H1 (cell line): ENCODE measurements around the gene GPSM1. TPM values are rescaled to one million over a fixed set of nuclear protein-coding genes. Genes with fewer than 3 reads are reported as not detected.

Source experiments
- CTCF ChIA-PET: fragments of 300-600 bp; sonication (Branson Sonifier 250); formaldehyde crosslinking; loops from one replicate; lab custom pipeline; 2021; ENCODE audit not compliant: partially characterized antibody; lab: Charles Lee
- POLR2A ChIA-PET: fragments of 300-600 bp; sonication (Branson Sonifier 250); formaldehyde crosslinking; loops from one replicate; lab custom pipeline; 2021; ENCODE audit warnings: inconsistent platforms; ENCODE audit not compliant: partially characterized antibody; lab: Charles Lee
- DNase-seq, 2 experiments: peaks; one replicate each; pipeline versions ENCODE4 v3.0.0 to v3.0.0-alpha.2; 2010 to 2022; ENCODE audit warnings: low spot score in 2 of 2, low read depth in 1 of 2, mixed read lengths in 1 of 2
- FAIRE-seq: peaks from 2 replicates; lab custom pipeline; 2011; peaks lifted over from hg19 to GRCh38; lab: Jason Lieb, UNC
- H2AFZ ChIP-seq: 2 replicates; pipeline ENCODE4 v1.8.1; 2012; ENCODE audit warnings: low read length, inconsistent platforms
- H2AK5ac ChIP-seq: 2 replicates; pipeline ENCODE4 v1.6.1; 2013; ENCODE audit warnings: low read depth, low read length
- H2BK120ac ChIP-seq: replicated peaks from 2 replicates; pipeline ENCODE3; 2013; ENCODE audit warnings: low read depth, low read length, inconsistent platforms
- H2BK12ac ChIP-seq: 2 replicates; pipeline ENCODE4 v1.6.1; 2013; ENCODE audit warnings: low read depth, low read length
- H2BK15ac ChIP-seq: 2 replicates; pipeline ENCODE4 v1.6.1; 2013; ENCODE audit warnings: low read length
- H2BK20ac ChIP-seq: 2 replicates; pipeline ENCODE4 v1.6.1; 2013; ENCODE audit warnings: low read length
- H2BK5ac ChIP-seq: 2 replicates; pipeline ENCODE4 v1.6.1; 2013; ENCODE audit warnings: low read depth, low read length
- H3K14ac ChIP-seq: 2 replicates; pipeline ENCODE4 v1.6.1; 2013; ENCODE audit warnings: inconsistent platforms; ENCODE audit not compliant: insufficient read length
- H3K18ac ChIP-seq: 2 replicates; pipeline ENCODE4 v1.6.1; 2013; ENCODE audit warnings: low read length; ENCODE audit errors: extremely low read depth
- H3K23ac ChIP-seq: 2 replicates; pipeline ENCODE4 v1.6.1; 2013; ENCODE audit warnings: inconsistent platforms; ENCODE audit not compliant: insufficient read length
- H3K23me2 ChIP-seq: 2 replicates; pipeline ENCODE4 v1.6.1; 2013; ENCODE audit warnings: low read depth, low read length
- H3K27ac ChIP-seq: 2 replicates; pipeline ENCODE4 v1.6.1; 2011; ENCODE audit warnings: low read depth, low read length, inconsistent platforms
- H3K27me3 ChIP-seq, 4 experiments: replicated peaks in 1 of 4; 1 replicate in 1 of 4; 2 replicates in 3 of 4; pipeline versions ENCODE4 v1.6.1 to v1.8.1; 2011 to 2013; ENCODE audit warnings: low read length in 3 of 4, mild to moderate bottlenecking in 3 of 4, inconsistent platforms in 2 of 4, mixed read lengths in 2 of 4, moderate library complexity in 1 of 4; ENCODE audit not compliant: control insufficient read depth in 3 of 4, insufficient read depth in 3 of 4; ENCODE audit errors: extremely low read depth in 1 of 4
- H3K36me3 ChIP-seq, 4 experiments: 2 replicates each; pipeline versions ENCODE4 v1.6.1 to v1.8.1; 2011 to 2013; ENCODE audit warnings: mild to moderate bottlenecking in 4 of 4, low read length in 3 of 4, moderate library complexity in 2 of 4, control low read depth in 1 of 4, inconsistent platforms in 1 of 4; ENCODE audit not compliant: insufficient read depth in 4 of 4, control insufficient read depth in 2 of 4
- H3K4ac ChIP-seq: replicated peaks from 2 replicates; pipeline ENCODE3; 2013; ENCODE audit warnings: low read length, low read depth, mixed read lengths, inconsistent platforms; ENCODE audit not compliant: insufficient read length
- H3K4me1 ChIP-seq, 4 experiments: replicated peaks in 1 of 4; 1 replicate in 1 of 4; 2 replicates in 3 of 4; pipeline versions ENCODE4 v1.6.1 to v1.8.1; 2011 to 2013; ENCODE audit warnings: low read length in 3 of 4, inconsistent platforms in 2 of 4, mixed read lengths in 1 of 4; ENCODE audit not compliant: insufficient read depth in 4 of 4, control insufficient read depth in 3 of 4
- H3K4me2 ChIP-seq, 2 experiments: 2 replicates each; pipeline versions ENCODE4 v1.6.1 to v1.8.1; 2011 to 2013; ENCODE audit warnings: low read depth in 2 of 2, low read length in 2 of 2, control low read depth in 1 of 2, inconsistent platforms in 1 of 2, mild to moderate bottlenecking in 1 of 2; ENCODE audit not compliant: insufficient read depth in 1 of 2
- H3K4me3 ChIP-seq, 4 experiments: fragments of 200-600, 300-600 bp in 1 of 4; sonication (generic), shearing (Covaris generic), sonication (Bioruptor Twin) in 1 of 4; 2 replicates each; pipeline versions ENCODE4 v1.5.1 to v1.8.1; 2011 to 2016; ENCODE audit warnings: low read length in 4 of 4, low read depth in 3 of 4, control low read depth in 2 of 4, inconsistent platforms in 2 of 4, mild to moderate bottlenecking in 2 of 4, mixed read lengths in 1 of 4, moderate library complexity in 1 of 4; ENCODE audit not compliant: insufficient read depth in 2 of 4; ENCODE audit errors: extremely low read depth in 1 of 4
- H3K56ac ChIP-seq: replicated peaks from 2 replicates; pipeline ENCODE3; 2013; ENCODE audit warnings: low read depth, mild to moderate bottlenecking, mixed read lengths, low read length, inconsistent platforms; ENCODE audit not compliant: insufficient read length
- H3K79me1 ChIP-seq: 2 replicates; pipeline ENCODE4 v1.6.1; 2013; ENCODE audit warnings: low read depth, low read length, control low read depth
- H3K79me2 ChIP-seq, 2 experiments: 2 replicates each; pipeline versions ENCODE4 v1.6.1 to v1.8.1; 2012 to 2013; ENCODE audit warnings: low read length in 2 of 2, mild to moderate bottlenecking in 2 of 2, inconsistent platforms in 1 of 2; ENCODE audit not compliant: insufficient read depth in 2 of 2, control insufficient read depth in 1 of 2
- H3K9ac ChIP-seq, 4 experiments: replicated peaks in 1 of 4; 1 replicate in 1 of 4; 2 replicates in 3 of 4; pipeline versions ENCODE4 v1.6.1 to v1.8.1; 2011 to 2013; ENCODE audit warnings: low read depth in 3 of 4, low read length in 3 of 4, control low read depth in 2 of 4, mild to moderate bottlenecking in 2 of 4, moderate library complexity in 2 of 4, inconsistent platforms in 1 of 4; ENCODE audit errors: extremely low read depth in 1 of 4
- H3K9me3 ChIP-seq, 2 experiments: 2 replicates each; pipeline versions ENCODE4 v1.6.1 to v1.8.1; 2012 to 2013; ENCODE audit warnings: mild to moderate bottlenecking in 2 of 2, moderate library complexity in 2 of 2, control low read depth in 1 of 2, inconsistent platforms in 1 of 2, low read depth in 1 of 2, low read length in 1 of 2, mixed read lengths in 1 of 2; ENCODE audit not compliant: insufficient read depth in 2 of 2
- H4K20me1 ChIP-seq, 2 experiments: replicated peaks in 1 of 2; 2 replicates each; pipeline versions ENCODE3 to v1.8.1; 2011 to 2013; ENCODE audit warnings: inconsistent platforms in 2 of 2, low read length in 2 of 2, mild to moderate bottlenecking in 1 of 2; ENCODE audit not compliant: insufficient read depth in 2 of 2, control insufficient read depth in 1 of 2
- H4K5ac ChIP-seq: 2 replicates; pipeline ENCODE4 v1.6.1; 2013; ENCODE audit warnings: low read length, low read depth, mixed read lengths, inconsistent platforms; ENCODE audit not compliant: insufficient read length
- H4K8ac ChIP-seq: 2 replicates; pipeline ENCODE4 v1.8.0; 2013; ENCODE audit warnings: mild to moderate bottlenecking, moderate library complexity, low read length, inconsistent platforms; ENCODE audit not compliant: insufficient read depth; ENCODE audit errors: extremely low read depth
- H4K91ac ChIP-seq: replicated peaks from 2 replicates; pipeline ENCODE3; 2013; ENCODE audit warnings: low read length, mixed read lengths, inconsistent platforms; ENCODE audit not compliant: insufficient read length
- MAFK ChIP-seq: IDR thresholded peaks from 2 replicates; pipeline ENCODE4 v1.6.1; 2012; ENCODE audit warnings: low read depth, mild to moderate bottlenecking, improper control_type of control experiment, low read length
- SIRT6 ChIP-seq: IDR thresholded peaks from one replicate; pipeline ENCODE4 v1.7.1; 2012; ENCODE audit warnings: low read length, inconsistent platforms
- WGBS, 2 experiments: shearing (Covaris generic) in 1 of 2; methylation state at CpG; one replicate each; pipeline versions ENCODE4 v1.1.6 to v1.1.7; 2013 to 2015; ENCODE audit warnings: low lambda C conversion rate in 2 of 2, mixed read lengths in 2 of 2, inconsistent platforms in 1 of 2, low coverage in 1 of 2, missing lambda C conversion rate in 1 of 2; ENCODE audit not compliant: insufficient replicate concordance in 2 of 2, insufficient coverage in 1 of 2, insufficient read length in 1 of 2; ENCODE audit errors: extremely low coverage in 1 of 2, missing lambda C conversion rate in 1 of 2; 5-methylcytosine and 5-hydroxymethylcytosine counted together
- polyA plus RNA-seq, 7 experiments: library from polyadenylated mRNA; depleted of rRNA in 3 of 7; stranded (reverse) in 5 of 7; unstranded in 2 of 7; fragments of >200 nt in 5 of 7; fragments of 200-250 nt in 2 of 7; gene quantifications; 1 replicate in 5 of 7; 2 replicates in 1 of 7; 4 replicates in 1 of 7; pipeline versions ENCODE4 v1.2.1 to v1.2.3, GENCODE V29; 2011 to 2013; ENCODE audit warnings: missing spikeins in 2 of 7, mixed read lengths in 2 of 7
- total RNA-seq: library from RNA; stranded (reverse); fragmentation: NEBNext Ultra II Directional; extraction: Animal tissue kit (Norgen Biotek cat#: 25700); gene quantifications from 2 replicates; pipeline ENCODE4 v1.2.1, GENCODE V29; 2021

Gene GPSM1
- total and polyA plus RNA-seq, 2 of the 8 experiments (the other 6 are each of a cell fraction or from before 2014, with no cell fraction given): 12.8 to 18.0 TPM

GRCh38 chr9:136302527-136302926, 24.8 kb upstream of the GPSM1 start:
- H3K27ac ChIP-seq: no peak overlapping the region
- no peak overlapping the region for H3K18ac ChIP-seq
- no peak overlapping the region for H3K56ac ChIP-seq
- H4K5ac ChIP-seq: no peak overlapping the region
- 90% methylated on average over 12 of the region's 12 CpGs; no CpG with 5 or more reads in 1 of the 2 experiments for WGBS, 2 experiments
- H3K4me2 ChIP-seq: no peak overlapping the region
- H3K14ac ChIP-seq: no peak overlapping the region
- no peak overlapping the region for H4K91ac ChIP-seq
- peaks cover 0 to 5% of the 10 kb centered on the region in 2 experiments for H4K20me1 ChIP-seq
- POLR2A ChIA-PET: no interaction called here
- H2AFZ ChIP-seq: no peak overlapping the region
- peak overlapping the region; percentile 9; the same call in 1 of the 2 replicates for H4K8ac ChIP-seq
- FAIRE-seq: no peak
- H2BK120ac ChIP-seq: no peak overlapping the region
- no peaks in the 10 kb centered on the region for H3K79me2 ChIP-seq
- peaks cover 5% of the 10 kb centered on the region; the same call in 1 of the 2 replicates for H3K23me2 ChIP-seq
- no peak overlapping the region for H2BK12ac ChIP-seq
- H3K4me1 ChIP-seq: no peaks in the 10 kb centered on the region; a peak in 1 of 7 replicates
- no peaks in the 10 kb centered on the region for H3K9me3 ChIP-seq
- H3K79me1 ChIP-seq: no peaks in the 10 kb centered on the region
- no peaks in the 10 kb centered on the region for H3K36me3 ChIP-seq
- no peak for DNase-seq
- TF ChIP-seq MAFK: no peak
- TF ChIP-seq SIRT6: no peak
- no peak overlapping the region for H2AK5ac ChIP-seq
- H2BK20ac ChIP-seq: no peak overlapping the region
- H3K23ac ChIP-seq: no peak overlapping the region
- H3K9ac ChIP-seq: no peak overlapping the region
- no peak overlapping the region for H2BK15ac ChIP-seq
- CTCF ChIA-PET: interaction anchor here (2.1 kb wide), 1 partner anchor 25 kb away, joined by 6 read pairs; no protein-coding TSS in a partner anchor
- H3K4ac ChIP-seq: no peak overlapping the region
- H3K4me3 ChIP-seq: no peak overlapping the region
- no peaks in the 10 kb centered on the region; a peak in 1 of 7 replicates for H3K27me3 ChIP-seq
- no peak overlapping the region for H2BK5ac ChIP-seq
